ENCODE data around the gene IAH1.
"Not testable (repeated sequence)": the region's sequence is repeated elsewhere in the genome, so short reads cannot be mapped to it uniquely, and the experiment has no call there.

The IAH1 gene

GRCh38 chr2:9473985-9474360, 378 bp upstream of the IAH1 start:
- peak; percentile 46 to 64 (median 50) for DNase-seq

- no peak for DNase-seq
Observed at GRCh38 chr2:9477914-9478313, 3.6 kb downstream of the IAH1 start.

- DNase-seq: no peak
Observed at GRCh38 chr2:9478526-9478925, 4.2 kb downstream of the IAH1 start.

- no peak for DNase-seq
Observed at GRCh38 chr2:9480157-9480556, 5.8 kb downstream of the IAH1 start.

GRCh38 chr2:9483107-9483506, 8.8 kb downstream of the IAH1 start:
- DNase-seq: no peak

- no peak for DNase-seq
Observed at GRCh38 chr2:9484533-9484932, 10.2 kb downstream of the IAH1 start.

- DNase-seq: no peak
Observed at GRCh38 chr2:9488583-9489547, 14.5 kb downstream of the IAH1 start.

GRCh38 chr2:9490789-9491188, 16.4 kb downstream of the IAH1 start:
- DNase-seq: no peak

GRCh38 chr2:9492927-9493326, 18.6 kb downstream of the IAH1 start:
- no peak for DNase-seq

GRCh38 chr2:9493478-9493877, 19.1 kb downstream of the IAH1 start:
- no peak for DNase-seq

- no peak for DNase-seq
Observed at GRCh38 chr2:9494081-9494480, 19.7 kb downstream of the IAH1 start.

GRCh38 chr2:9497017-9497416, 22.7 kb downstream of the IAH1 start:
- no peak for DNase-seq

- no peak for DNase-seq
Observed at GRCh38 chr2:9498210-9498609, 23.9 kb downstream of the IAH1 start.

GRCh38 chr2:9508931-9509330, 34.6 kb downstream of the IAH1 start:
- DNase-seq: peak in 2 of 3 donors; percentile 22 to 31

GRCh38 chr2:9513946-9514345, 39.6 kb downstream of the IAH1 start:
- not testable (repeated sequence) for DNase-seq

GRCh38 chr2:9517118-9517782, 42.9 kb downstream of the IAH1 start:
- DNase-seq: no peak

- no peak for DNase-seq
Observed at GRCh38 chr2:9518163-9518562, 43.8 kb downstream of the IAH1 start.

GRCh38 chr2:9518780-9519179, 44.4 kb downstream of the IAH1 start:
- DNase-seq: no peak

- peak; percentile 26 to 44 (median 44) for DNase-seq
Observed at GRCh38 chr2:9519250-9519649, 44.9 kb downstream of the IAH1 start.

GRCh38 chr2:9524291-9524690, 49.9 kb downstream of the IAH1 start:
- no peak for DNase-seq

GRCh38 chr2:9525266-9525665, 50.9 kb downstream of the IAH1 start:
- no peak for DNase-seq

- no peak for DNase-seq
Observed at GRCh38 chr2:9527995-9528787, 53.8 kb downstream of the IAH1 start.

- no peak for DNase-seq
Observed at GRCh38 chr2:9532421-9532820, 58.1 kb downstream of the IAH1 start.
